Measurements from ENCODE around the gene ALK.

The ALK gene

DNA sequence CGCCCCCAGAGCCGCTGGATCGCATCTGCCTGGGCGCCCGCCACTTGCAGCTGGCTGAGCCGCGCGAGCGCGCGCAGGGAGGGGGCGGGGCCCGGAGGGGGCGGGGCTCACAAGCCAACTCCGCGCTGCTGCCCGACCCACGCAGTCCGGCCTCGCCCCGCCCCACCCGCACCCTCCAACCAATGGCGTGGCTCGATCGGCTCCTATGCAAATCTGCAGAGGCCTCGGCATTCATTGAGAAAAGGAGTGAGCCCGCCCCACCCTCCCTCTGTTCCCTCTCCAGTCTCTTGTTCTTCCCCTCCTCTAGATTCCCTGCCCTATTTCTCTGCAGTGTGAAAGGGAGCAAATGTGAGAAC is at the start of gene ALK:
ALK (minus strand) TSS at position 27 of the 356 bp plus-strand sequence. CDS start 927 bp downstream, outside the sequence.
- peak; percentile 8 for DNase-seq

DNA sequence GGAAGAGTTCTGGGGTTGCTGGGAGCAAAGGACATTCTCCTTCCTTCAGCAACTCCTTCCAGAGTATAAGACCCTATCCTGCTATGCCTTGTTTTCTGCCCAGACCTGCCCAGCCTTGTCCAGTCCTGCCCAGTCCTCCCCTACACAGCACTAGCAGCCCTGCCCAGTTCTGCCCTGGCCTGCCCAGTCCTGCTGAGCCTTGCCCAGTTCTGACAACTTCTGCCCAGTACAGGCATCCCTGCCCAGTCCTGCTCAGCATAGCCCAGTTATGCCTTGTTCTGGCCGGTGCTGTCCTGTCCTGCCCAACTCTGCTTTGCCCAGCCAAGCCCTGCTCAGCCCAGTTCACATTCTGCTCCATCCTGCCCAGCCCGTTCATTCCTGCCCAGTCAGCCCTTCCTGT is 44.9 kb upstream of the ALK start:
- DNase-seq = no peak

DNA sequence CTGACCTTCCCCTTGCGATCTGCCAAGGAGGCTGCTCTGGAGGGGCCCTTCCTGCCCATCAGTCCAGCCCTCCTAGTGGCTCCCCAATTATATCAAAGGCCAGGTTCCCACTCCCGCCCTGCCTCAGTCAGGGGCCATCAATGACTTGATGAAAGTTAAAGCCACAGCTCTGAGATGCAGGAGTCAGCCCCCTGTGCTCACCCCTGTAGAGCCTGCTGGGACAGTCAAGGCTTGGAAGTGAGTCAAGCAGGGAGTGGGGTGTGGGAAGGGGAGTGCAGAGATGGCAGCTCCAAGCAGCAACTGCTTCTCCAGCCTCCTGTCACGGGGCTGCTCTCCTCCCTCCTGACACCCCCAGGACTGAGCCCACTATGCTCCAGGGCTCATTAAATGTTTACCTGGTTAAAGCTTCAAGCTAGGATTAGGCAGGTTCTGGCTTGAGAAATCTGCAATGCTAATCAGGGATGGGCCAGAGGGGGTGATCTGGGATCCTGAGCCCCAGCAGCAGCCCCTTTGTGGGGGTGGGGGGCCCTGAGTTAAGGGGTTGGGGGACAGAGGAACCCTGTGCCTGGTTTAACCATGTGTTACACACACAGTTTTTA is 42.7 kb upstream of the ALK start:
- DNase-seq = no peak

DNA sequence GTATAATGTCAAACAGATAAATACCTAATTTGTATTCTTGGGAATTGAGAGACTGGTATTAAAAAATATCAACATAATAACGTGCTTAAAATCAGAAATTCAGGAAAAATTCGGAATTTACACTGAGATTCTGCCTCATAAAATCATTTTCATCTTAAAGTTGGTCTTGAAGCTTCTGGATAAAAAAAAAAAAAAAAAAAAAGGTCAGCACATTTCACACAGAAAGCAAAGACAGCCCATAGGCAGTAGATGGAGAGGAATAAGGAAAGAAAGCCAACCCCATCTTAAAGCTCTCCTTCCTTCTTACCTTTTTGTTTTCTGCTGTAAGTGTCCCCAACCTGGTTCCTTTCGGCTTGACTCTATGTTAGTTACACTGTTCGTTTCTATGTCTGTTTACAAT is 41.5 kb upstream of the ALK start:
- DNase-seq = no peak

DNA sequence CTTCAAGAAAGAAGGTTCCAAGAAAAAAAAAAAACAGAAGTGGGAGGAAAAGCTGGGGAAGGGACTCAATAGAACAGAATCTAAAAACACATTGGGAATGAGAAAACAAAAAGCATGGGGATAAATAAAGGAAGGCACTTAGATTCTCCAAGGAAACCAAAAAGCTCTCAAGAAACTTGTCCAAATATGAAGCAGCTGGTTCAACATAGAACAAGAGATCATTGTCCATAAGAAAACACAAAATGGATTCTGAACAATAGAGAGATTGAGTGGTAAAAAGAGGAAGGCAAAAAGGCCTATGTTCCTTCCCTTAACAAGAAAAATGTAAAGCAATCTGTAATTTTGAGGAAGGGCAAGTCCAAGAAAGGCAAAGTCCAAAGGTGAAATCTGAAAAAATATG is 32.9 kb upstream of the ALK start:
- DNase-seq = no peak

DNA sequence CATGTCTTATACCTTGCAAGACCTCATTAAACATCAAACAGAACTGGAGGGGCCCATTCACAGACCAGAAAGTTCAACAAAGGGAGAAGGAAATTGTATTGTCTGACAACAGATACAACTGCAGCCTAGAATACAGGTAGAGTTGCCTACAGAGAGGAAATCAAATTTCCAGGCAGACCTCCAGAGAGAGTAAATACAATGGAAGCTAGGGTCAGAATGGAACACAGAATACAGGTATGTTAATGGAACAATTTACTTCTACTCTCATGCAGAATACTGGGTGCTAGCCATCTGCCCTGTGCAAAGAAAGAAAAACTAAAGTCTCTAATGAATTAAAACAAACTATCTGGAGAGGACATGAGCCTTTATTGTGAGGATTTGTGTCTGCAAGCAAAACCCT is 31.6 kb upstream of the ALK start:
- DNase-seq = no peak

DNA sequence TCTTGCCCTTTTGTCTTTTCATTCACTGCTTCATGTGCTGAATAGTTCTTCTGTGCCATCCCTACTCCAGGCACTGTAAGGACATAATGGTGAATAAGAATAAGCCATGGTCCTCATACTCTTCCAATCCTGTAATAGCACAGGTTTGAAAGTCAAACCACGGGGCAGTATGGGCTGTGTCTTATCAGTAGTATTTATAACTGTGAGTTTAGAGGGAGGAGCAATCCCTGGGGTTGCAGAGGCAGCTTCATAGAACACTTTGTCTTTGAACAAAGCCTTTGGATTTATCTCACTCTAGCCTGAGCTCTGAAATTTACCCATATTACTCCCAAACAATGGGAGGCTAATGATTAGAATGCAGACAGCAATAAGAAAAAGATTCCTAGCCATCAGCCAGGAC is 30.2 kb upstream of the ALK start:
- DNase-seq = no peak

DNA sequence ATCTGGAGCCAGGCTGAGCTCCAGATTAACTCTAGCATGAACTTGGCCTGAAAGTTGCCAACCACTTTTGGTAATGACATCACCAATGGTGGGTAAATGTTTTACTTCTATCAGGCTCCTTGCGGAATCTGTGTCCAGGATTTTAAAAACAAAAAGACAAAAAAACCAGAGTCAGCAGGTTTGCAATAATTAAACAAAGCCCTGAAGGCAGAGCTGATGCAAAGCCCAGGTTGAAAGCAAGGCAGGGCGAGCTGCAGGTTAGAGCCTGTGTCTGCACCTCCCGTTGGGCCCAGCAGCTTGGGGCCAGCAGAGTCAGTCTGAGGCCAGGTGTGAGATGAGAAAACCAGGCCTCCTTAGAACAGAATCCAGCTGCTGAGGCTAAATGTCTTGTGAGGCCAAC is 29.1 kb upstream of the ALK start:
- no peak for DNase-seq

DNA sequence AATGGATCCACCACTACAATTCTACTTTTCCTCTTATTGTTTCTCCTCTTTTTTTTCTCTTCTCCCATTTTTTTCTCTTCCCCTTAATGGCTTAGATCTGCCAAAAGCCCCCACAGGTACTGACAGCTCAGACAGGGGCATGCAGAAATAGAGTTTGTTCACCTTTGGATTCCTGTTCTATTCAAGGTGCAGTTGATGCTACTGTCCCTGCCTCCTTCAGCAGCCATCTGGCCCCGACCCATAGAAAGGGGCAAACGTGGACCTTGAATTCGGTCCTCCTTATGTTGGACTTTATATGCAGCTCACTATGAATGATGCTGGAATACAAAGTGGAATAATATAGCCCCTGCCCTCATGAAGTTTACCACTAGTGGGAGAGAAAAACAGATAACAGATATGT is 27.7 kb upstream of the ALK start:
- DNase-seq = no peak

DNA sequence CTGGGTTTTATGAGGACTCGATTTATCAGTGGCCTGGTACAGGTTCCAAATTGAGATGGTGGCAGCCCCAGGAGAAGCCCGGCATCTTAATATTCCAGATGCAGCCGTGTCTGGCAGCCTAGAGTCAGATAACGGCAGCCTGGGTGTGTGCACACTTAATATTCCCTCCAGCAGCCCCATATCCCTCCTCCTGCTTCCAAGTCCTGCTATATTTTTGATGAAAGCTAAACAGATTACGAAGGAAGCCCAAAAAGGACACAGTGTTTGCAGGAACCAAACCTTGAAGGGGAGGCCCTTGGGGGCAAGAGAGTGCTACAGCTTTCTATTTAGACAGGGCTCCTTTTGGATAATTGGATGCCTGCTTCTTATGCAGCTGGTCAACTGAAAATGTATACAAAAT is 25.1 kb upstream of the ALK start:
- no peak for DNase-seq

DNA sequence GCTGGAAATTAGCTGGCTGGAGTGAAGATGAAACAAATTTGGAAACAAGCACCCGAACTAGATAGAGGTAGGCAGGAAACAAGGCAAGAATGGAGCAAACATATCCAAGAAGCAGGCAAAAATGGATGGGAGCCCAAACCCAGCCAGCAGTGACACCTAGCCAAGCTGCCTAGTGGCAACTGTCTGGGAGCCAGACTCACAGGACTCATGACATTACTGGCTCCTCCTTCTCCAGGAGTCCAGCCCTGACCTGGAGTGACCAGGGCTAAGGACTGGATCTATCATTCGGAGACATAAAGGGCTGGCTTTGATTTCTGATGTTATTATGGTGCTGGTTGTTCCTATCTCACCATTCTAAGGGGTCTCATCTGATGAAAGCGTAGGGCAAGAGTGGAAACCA is 21.3 kb upstream of the ALK start:
- DNase-seq = no peak

DNA sequence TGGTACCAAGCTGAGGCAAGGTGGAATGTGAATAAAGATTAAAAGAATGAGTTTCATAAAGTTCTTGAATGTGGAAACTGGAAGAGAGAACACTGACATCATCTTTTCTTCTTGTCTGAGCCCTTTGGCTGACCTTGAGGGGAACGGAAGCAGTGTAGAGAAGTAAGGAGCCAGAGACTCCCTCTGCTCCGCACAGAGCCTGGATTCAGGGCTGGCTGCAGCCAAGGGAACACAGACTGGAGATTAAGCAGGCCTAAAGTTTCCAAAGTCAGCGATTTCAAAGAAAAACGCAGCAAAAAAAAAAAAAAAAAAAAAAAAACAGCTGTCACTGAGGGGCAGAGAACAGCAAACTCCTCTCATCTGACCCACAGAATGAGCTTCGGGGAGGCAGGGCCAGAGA is 19.3 kb upstream of the ALK start:
- DNase-seq = no peak

DNA sequence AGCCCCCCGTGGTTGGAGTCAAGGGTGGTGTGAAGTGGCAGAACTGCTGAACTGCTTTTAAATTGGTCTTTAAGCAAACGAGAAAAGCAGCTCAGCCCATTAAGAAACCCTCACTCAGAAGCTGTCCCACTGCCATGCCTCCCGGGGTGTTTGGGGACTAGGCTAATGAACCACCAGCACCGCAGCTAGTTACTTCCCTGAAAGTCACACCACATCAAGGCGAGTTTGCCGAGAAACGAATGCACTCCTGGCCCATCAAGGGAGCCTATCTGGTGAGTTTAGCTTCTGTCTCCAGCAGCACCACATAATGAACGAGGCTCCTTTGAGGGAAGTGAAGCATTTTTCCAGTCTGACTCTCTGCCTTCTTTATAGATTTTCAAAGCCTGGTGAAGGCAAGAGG is 14.6 kb upstream of the ALK start:
- DNase-seq = no peak

DNA sequence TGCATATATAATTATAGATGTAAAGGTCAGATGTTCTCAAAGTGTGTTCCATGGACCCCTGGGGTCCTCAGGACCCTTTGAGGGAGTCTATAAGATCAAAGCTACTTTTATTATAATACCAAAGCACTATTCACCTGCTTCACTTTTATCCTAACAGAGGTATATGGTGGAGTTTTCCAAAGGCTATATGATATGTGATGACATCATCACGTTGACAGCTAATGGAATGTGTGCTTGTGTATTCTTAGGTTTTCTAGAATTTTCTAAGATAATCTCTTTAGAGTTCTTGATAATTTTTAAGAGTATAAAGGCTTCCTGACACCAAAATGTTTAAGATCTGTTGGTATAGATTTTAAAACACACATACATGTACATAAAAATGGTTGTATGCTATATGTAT is 10.4 kb upstream of the ALK start:
- no peak for DNase-seq

DNA sequence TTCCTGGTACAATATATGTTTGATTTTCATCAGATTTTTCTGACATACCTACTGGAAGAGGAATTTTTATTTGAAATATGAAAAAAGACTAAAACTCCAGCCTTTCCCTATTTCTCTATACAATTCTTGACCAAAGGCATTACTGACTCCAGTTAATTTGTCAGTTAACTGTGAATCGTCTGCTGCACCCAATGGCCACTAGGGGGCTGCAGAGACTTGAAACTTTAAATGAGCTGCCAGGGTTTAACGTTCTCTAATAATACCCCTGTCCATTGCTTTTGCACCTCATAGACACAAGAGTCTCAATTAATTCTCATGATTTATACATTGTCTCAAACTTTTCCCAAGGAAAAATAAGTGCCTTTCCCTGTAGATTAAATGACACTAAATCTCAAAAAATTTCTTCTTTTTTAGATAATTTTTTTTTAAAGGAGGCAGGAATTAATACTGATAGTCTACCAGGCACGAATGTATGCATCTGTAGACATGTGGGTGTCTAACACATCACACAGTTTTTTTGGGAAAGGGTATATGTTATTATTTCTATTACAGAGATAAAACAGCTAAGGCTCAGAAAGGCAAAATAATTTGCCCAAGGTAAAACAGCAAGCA is 1.8 kb upstream of the ALK start:
- DNase-seq = no peak

DNA sequence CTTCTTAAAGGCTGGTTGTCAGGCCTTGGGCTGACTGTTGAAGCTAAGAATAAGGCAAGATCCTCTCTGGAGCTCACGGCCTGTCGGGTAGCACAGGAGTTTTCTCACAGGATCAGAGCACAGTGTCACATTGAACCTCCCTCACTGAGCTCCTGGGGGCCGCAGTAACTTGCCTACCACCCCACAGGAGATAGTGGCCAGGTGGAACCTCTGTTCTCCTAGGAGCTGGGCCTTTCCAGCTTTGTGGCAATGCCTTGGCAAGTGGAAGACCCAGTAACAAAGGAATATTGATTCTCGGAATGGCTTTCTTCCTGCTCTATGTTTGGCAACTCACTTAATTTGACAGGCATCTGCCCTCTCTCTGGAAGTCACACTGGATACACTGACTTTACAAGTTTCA is 1.2 kb upstream of the ALK start:
- no peak for DNase-seq

DNA sequence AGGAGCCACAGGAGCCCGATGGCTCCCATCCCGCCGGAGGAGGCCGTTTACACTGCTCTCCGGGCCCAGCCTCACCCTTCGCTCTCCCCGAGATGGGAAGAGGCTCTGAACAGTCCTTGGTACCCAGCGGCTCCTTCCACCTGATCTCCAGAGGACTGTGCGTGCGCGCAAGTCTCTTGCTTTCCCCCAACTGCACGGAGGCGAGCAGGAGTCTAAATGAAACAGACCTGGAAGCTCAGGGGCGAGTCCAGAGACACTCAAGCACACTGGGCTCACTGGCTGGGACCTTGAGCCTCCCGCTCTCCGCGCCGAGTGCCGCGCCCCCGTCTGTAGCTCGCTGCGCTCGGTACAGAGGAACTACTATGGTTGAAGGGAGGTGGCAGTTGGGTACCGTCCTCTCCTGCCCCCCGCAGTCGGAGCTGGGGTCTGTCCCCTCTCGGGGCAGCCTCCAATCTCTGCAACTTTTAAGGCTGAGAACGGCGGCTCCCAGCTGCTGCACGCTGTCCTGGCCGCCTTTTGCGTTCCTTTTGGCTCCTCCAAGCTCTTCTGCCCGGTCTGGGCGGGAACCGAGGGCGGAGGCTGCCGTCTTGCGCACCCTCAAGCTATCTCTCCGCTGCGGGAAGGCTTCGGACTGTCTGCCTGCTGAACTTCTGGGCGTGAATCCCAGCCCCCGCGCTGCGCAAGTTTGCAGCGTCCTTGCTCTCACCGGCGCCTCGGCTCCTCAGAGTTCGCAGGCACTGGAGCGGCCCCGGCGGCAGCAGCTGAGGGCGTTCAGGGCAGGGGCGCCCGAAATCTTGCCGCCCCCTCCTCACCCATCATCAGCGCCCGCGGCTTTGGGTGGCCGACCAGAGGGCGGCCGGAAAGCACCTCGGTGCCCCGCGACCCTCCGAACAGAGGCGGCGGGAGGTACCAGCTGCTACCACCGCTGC is 491 bp downstream of the ALK start:
- no peak for DNase-seq

DNA sequence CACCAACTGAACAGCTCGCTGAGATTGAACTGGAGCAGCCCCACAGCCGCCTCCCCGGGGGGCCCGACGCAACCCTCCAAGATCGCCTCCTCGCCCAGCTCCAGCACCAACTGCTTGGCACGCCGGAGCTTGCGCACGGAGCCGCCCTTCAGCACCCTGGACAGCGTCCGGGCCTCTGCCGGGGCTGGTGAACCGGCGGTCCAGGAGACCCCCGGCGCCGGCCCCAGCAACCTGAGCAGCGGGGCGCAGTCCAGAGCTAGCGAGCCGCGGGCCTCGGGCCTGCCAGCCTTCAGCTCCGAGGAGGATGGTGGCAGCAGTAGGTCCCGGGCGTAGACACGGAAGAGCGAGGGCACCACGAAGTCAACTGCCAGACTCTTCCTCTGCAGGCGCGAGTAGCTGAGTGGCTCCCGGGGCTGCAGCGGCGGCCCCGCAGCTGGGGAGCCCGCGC is 1.2 kb downstream of the ALK start:
- peak; percentile 5 for DNase-seq

DNA sequence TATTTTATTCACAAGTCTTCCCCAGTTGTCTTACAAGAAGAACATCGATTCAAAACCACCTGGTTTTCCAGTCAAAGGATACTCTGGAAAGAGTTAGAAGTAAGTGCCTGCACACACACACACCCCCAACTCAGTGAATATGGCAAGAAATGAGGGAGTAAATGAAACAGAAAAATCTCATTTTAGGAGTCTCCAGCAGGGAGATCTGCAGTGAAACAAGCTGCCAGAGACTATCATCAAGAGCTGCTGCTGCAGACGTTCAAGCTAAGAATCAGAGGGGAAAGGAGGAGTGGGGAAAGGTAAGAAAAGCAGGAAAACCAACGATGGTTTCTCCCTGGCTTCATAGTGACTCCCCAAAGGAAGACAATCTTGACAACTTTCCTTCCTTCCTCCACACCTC is 2.4 kb downstream of the ALK start:
- no peak for DNase-seq

DNA sequence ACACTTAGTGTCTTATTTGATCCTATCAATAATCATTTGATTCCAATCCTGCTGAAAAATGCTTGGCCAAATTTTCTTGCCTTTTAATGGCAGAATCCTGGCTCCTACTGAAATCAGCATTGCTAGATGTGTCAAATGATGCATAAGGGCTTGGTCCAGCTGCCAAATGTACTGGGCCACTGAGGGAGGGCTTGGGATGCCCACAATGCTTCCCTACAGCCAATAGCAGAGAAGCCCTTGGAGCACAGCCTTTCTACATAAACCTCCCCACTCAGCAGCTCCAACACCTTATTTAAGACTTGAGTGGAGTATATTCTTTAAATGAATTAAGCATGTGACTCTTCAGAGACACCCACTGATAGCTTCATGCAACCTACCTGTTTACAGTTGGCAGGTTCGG is 3.6 kb downstream of the ALK start:
- no peak for DNase-seq

DNA sequence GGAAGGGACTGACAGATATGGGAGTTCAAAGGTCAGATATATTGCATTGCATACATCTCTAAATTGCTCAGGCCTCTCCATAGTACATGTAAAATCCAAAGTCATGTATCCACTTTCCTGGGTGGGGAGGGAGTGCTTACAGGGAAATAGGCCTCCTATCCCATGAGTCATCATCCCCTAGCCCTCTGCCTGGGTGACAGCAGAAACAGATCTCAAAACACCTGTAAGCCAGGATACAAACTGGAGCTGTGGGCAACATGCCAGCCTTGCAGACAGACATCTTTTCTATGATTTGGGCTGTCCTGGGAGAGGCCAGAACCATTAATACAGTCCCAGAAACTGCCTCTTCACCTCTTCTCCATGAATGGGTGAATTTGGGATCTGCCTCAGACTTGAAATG is 4.8 kb downstream of the ALK start:
- no peak for DNase-seq

DNA sequence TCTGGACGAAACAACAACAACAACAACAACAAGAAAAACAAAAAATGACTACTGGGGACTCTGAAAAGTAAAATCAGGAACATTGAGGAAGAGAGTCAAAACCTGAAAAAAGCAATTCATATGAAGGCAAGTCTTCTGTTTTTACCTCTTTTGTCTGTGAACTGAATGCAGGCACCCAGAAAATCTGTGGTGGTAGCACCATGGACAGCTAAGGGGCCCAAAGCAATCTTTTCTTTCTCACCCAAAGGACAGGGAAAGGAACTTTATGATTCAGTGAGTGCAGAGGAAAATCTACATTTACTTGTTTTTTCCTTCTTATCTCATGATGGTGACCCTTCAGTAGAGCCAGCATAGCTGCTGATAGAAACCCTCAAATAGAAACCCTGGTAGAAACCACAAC is 10.4 kb downstream of the ALK start:
- no peak for DNase-seq

DNA sequence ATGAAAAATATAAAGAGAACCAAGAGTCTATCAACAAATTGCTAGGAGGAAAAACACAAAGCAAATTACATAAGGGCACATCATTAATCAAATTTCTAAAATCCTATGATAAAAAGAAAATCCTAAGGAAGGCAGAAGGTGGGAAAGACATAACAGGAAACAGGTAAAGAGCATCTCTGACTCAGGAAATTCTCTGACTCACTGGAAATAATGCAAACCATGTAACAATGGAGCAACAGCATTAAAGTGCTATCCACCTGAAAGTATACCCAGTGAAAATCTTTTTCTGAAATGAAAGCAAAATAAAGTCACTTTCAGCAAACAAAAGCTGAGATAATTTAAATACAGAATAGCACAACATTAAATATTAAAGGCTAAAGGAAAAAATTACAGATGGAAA is 10.9 kb downstream of the ALK start:
- no peak for DNase-seq

DNA sequence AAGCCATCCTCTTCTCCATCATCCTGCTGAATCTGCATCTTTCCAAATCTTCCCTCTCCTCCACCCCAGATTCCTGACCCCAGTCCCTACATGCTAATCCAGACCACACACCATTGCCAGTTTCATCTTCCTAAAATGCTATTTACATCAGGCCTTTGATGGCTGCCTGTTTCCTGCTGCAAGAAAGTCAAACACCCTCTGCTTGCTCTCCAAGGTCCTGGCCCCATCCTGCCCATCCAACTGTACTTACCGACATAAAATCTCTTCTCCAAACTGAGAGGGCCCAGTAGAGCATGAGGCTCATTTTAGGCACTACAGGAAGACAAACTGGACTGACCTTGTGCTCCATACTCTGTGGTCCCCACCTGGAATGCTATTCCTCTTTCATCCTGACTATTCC is 19.0 kb downstream of the ALK start:
- DNase-seq = no peak

All from GOT3 (cell line).